ENCODE measurements around the gene PODXL2.

The PODXL2 gene

GRCh38 chr3:127712881-127713771 is 84.1 kb downstream of the PODXL2 start:
- H3K27me3 ChIP-seq (replicated peaks; ENCODE audit: control insufficient read depth, insufficient read depth, low read length): no peaks in the 10 kb centered on the region
- TF ChIP-seq, protein P1, sequence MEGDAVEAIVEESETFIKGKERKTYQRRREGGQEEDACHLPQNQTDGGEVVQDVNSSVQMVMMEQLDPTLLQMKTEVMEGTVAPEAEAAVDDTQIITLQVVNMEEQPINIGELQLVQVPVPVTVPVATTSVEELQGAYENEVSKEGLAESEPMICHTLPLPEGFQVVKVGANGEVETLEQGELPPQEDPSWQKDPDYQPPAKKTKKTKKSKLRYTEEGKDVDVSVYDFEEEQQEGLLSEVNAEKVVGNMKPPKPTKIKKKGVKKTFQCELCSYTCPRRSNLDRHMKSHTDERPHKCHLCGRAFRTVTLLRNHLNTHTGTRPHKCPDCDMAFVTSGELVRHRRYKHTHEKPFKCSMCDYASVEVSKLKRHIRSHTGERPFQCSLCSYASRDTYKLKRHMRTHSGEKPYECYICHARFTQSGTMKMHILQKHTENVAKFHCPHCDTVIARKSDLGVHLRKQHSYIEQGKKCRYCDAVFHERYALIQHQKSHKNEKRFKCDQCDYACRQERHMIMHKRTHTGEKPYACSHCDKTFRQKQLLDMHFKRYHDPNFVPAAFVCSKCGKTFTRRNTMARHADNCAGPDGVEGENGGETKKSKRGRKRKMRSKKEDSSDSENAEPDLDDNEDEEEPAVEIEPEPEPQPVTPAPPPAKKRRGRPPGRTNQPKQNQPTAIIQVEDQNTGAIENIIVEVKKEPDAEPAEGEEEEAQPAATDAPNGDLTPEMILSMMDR (IDR thresholded peaks at IDR 0.05; ENCODE audit: insufficient read depth, low read length, poor library complexity, severe bottlenecking): no peak
- DNase-seq (ENCODE audit: extremely low read depth, insufficient read length): no peak
- no peak overlapping the region for H3K4me3 ChIP-seq (replicated peaks; ENCODE audit: low read depth, low read length)
- peaks cover 33% of the 10 kb centered on the region for H3K36me3 ChIP-seq (ENCODE audit: control insufficient read depth, insufficient read depth, low read length)

DNA sequence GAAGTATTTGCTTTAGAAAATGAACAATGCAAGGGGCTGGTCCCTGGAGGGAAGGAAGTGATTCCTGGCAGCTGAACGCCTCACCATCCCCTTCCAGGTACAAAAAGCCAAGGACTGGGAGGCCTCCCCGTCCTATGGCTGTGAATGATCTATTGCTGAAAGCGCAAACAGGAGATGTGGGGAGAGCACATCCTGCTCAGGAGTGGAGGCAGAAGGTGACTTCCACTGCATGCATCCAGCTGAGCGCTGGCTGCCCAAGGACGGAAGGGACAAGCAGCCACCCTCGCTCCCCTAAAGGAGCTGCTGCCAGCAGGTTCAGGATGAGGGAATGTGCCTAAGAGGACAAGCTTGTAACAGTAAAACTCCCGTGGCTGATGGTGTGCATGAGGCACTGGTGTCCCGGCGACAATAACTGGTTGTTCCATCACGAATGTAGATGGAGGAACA is 85.2 kb downstream of the PODXL2 start:
- DNase-seq (ENCODE audit: extremely low read depth, insufficient read length): no peak
- TF ChIP-seq, protein P1 (IDR thresholded peaks at IDR 0.05; ENCODE audit: insufficient read depth, low read length, poor library complexity, severe bottlenecking): no peak
- Histone ChIP-seq H3K27me3 (replicated peaks; ENCODE audit: control insufficient read depth, insufficient read depth, low read length) (no peaks in the 10 kb centered on the region), H3K36me3 (ENCODE audit: control insufficient read depth, insufficient read depth, low read length) (peaks cover 37% of the 10 kb centered on the region), H3K4me3 (replicated peaks; ENCODE audit: low read depth, low read length) (no peak overlapping the region)

DNA sequence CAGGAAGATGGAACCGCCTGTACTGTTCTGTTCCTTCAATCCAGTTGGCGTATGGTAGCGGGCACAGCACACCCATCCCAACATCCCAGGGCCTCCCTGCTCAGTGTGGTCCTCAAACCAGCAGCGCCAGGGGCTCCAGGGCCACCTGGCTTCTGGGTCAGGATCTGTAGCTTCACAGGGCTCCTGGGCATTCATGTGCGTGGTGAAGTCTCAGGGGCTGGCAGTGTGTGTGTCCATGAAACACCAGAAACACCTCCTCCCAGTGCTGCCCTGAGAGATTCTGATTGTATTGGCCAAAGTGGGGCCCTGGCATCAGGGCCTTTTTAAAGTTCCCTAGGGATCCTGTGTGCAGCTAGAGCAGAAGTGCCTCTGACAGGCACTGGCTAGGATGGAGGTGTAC is 85.9 kb downstream of the PODXL2 start:
- H3K4me3 ChIP-seq (replicated peaks; ENCODE audit: low read depth, low read length): no peak overlapping the region
- H3K27me3 ChIP-seq (replicated peaks; ENCODE audit: control insufficient read depth, insufficient read depth, low read length): no peaks in the 10 kb centered on the region
- H3K36me3 ChIP-seq (ENCODE audit: control insufficient read depth, insufficient read depth, low read length): peaks cover 35% of the 10 kb centered on the region
- DNase-seq (ENCODE audit: extremely low read depth, insufficient read length): no peak
- TF ChIP-seq, protein P1 (IDR thresholded peaks at IDR 0.05; ENCODE audit: insufficient read depth, low read length, poor library complexity, severe bottlenecking): no peak

DNA sequence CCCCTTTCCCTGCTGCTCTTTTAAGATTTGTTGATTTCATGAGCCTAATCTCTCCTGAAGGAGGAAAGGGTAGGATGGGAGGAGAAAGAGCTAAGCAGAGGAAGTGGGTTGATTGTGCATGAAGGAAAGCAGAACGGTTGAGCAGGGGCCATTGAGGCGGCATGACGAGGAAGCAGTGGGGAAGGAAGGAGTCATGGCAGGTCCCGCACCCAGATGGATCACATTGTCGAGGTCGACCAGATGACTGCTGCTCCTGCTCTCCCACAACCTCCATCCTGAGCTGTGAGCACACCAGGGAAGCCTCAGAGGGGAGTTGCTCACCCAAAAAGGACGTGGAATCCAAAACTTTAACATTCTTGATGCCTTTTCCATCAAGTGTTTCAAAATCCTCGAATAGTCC is 86.5 kb downstream of the PODXL2 start:
- no peak overlapping the region for H3K4me3 ChIP-seq (replicated peaks; ENCODE audit: low read depth, low read length)
- TF ChIP-seq, protein P1 (IDR thresholded peaks at IDR 0.05; ENCODE audit: insufficient read depth, low read length, poor library complexity, severe bottlenecking): no peak
- H3K27me3 ChIP-seq (replicated peaks; ENCODE audit: control insufficient read depth, insufficient read depth, low read length): no peaks in the 10 kb centered on the region
- peaks cover 37% of the 10 kb centered on the region for H3K36me3 ChIP-seq (ENCODE audit: control insufficient read depth, insufficient read depth, low read length)
- DNase-seq (ENCODE audit: extremely low read depth, insufficient read length): no peak

- no peak overlapping the region for H3K4me3 ChIP-seq (replicated peaks; ENCODE audit: low read depth, low read length)
- no peaks in the 10 kb centered on the region for H3K27me3 ChIP-seq (replicated peaks; ENCODE audit: control insufficient read depth, insufficient read depth, low read length)
- DNase-seq (ENCODE audit: extremely low read depth, insufficient read length): no peak
- TF ChIP-seq, protein P1 (IDR thresholded peaks at IDR 0.05; ENCODE audit: insufficient read depth, low read length, poor library complexity, severe bottlenecking): no peak
- peaks cover 40% of the 10 kb centered on the region for H3K36me3 ChIP-seq (ENCODE audit: control insufficient read depth, insufficient read depth, low read length)
Observed at GRCh38 chr3:127716384-127716783, 87.4 kb downstream of the PODXL2 start.
